Progenitor cell of endocrine pancreas (in vitro differentiated cells): ENCODE data around the gene SLC16A8. TPM values are rescaled to one million over a fixed set of nuclear protein-coding genes. Genes with fewer than 3 reads are reported as not detected.
A peak's percentile ranks its signal among the peaks of the same experiment; 100 is the strongest.

ENCODE experiments used
- DNase-seq: peaks from one replicate; pipeline ENCODE4 v3.0.0; 2021; ENCODE audit warnings: low spot score; ENCODE audit not compliant: unreplicated experiment
- H3K27ac Mint-ChIP-seq: 2 replicates; pipeline ENCODE4 v1.8.0; 2021; ENCODE audit warnings: mild to moderate bottlenecking, moderate library complexity, mixed read lengths
- H3K27me3 Mint-ChIP-seq: 2 replicates; pipeline ENCODE4 v1.8.0; 2021; ENCODE audit warnings: mixed read lengths
- H3K36me3 Mint-ChIP-seq: 2 replicates; pipeline ENCODE4 v1.8.0; 2022; ENCODE audit warnings: mixed read lengths; ENCODE audit not compliant: insufficient read depth
- H3K4me1 Mint-ChIP-seq: 2 replicates; pipeline ENCODE4 v1.8.0; 2021; ENCODE audit warnings: low read depth, mixed read lengths
- H3K4me3 Mint-ChIP-seq: 2 replicates; pipeline ENCODE4 v1.8.0; 2021; ENCODE audit warnings: low read depth, mild to moderate bottlenecking, moderate library complexity, mixed read lengths
- H3K9me3 Mint-ChIP-seq: 2 replicates; pipeline ENCODE4 v1.8.0; 2021; ENCODE audit warnings: low read depth, mixed read lengths
- total RNA-seq: library from RNA; stranded (reverse); gene quantifications from 2 replicates; pipeline ENCODE4 v1.2.1, GENCODE V29; 2021
- TF ChIP-seq, protein P1 (sequence below): fragments of 200-600 bp; sonication (generic); IDR thresholded peaks from one replicate; pipeline ENCODE4 v1.5.0; 2021; ENCODE audit warnings: antibody characterized with exemption, mild to moderate bottlenecking; ENCODE audit not compliant: unreplicated experiment

SLC16A8 gene
- total RNA-seq, 1 donor from 2014 or later, result 2.6 TPM

DNA sequence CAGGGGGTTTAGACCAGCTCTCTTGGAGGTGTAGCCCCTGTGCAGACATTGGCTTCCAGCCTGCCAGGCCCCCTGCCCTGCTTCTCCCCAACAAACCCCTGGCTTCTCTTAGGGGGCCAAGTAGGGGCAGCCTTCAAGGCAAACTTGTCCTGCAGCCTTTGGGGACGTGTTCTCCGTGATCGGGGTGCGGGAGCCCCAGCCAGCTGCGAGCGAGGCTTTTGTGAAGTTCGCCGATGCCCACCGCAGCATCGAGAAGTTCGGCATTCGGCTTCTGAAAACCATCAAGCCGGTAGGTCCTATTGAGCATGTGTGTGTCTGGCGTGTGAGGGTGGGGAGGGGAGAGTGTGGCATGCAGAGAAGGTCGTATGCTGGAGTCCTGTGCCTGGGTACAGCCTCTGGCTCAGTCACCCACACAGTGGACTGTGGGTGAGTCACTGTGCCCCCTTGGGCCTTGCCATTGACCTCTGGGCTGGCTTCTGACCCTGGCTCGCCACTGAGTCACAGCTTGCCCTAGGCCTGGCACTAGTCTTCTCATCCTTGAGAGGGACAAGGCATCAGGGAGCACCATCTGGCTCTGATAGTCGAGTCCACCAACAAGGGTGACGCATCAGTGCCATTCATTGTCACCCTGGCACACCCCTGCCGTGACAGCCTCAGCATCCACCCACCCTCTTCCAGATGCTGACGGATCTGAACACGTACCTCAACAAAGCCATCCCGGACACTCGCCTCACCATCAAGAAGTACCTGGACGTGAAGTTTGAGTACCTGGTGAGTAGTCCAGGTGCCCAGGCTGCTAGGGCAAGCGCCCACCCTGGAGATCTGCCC lies 11.4 kb downstream of the SLC16A8 start:
- H3K4me1 Mint-ChIP-seq, result no peaks in the 10 kb centered on the region
- TF ChIP-seq, protein P1, sequence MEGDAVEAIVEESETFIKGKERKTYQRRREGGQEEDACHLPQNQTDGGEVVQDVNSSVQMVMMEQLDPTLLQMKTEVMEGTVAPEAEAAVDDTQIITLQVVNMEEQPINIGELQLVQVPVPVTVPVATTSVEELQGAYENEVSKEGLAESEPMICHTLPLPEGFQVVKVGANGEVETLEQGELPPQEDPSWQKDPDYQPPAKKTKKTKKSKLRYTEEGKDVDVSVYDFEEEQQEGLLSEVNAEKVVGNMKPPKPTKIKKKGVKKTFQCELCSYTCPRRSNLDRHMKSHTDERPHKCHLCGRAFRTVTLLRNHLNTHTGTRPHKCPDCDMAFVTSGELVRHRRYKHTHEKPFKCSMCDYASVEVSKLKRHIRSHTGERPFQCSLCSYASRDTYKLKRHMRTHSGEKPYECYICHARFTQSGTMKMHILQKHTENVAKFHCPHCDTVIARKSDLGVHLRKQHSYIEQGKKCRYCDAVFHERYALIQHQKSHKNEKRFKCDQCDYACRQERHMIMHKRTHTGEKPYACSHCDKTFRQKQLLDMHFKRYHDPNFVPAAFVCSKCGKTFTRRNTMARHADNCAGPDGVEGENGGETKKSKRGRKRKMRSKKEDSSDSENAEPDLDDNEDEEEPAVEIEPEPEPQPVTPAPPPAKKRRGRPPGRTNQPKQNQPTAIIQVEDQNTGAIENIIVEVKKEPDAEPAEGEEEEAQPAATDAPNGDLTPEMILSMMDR, result no peak
- no peak for DNase-seq
- H3K9me3 Mint-ChIP-seq, result no peaks in the 10 kb centered on the region
- H3K36me3 Mint-ChIP-seq, result peaks cover 9% of the 10 kb centered on the region
- no peak overlapping the region for H3K4me3 Mint-ChIP-seq
- no peaks in the 10 kb centered on the region for H3K27me3 Mint-ChIP-seq
- no peak overlapping the region for H3K27ac Mint-ChIP-seq

DNA sequence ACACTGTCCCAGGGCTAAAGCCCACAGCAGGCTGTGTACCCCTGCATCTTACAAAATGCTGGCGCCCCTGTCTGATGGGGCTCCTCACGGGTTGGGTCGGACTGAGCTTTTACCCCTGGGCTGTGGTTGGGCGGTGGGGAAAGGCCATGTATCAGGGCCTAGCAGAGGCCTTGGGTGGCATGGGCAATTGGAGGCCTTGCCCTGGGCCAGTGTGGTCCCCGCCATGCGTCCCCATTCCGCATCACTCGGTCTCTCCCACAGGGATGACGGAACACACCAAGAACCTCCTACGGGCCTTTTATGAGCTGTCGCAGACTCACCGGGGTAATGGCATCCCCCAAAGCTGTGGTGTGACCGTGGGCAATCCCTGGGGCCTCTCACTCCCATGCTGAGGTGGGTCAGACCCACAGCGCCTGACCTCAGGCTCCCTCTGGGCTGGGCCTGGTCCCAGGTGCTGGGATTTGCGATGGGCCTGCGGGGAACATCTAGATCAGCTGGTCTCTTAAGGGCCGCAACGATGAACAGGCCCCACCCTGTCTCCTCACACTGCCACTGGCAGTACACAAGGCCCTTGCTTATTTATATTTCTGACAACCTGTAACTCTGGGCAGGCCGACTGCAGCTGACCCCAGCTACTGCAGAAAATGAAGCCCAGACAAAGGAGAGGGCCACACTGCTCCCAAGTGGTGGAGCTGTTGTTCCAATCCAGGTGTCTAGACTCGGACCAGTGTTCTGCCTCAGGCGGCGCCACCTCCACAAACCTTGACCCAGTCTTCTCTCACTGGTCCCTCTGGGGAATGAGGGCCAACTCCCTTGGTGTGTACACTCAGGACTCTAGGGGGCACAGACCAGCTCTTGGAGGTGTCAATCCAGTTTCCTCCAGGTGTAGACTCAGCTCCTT lies 12.3 kb downstream of the SLC16A8 start:
- TF ChIP-seq, protein P1, result no peak
- H3K36me3 Mint-ChIP-seq, result peaks cover 11% of the 10 kb centered on the region
- H3K27ac Mint-ChIP-seq, result no peak overlapping the region
- H3K9me3 Mint-ChIP-seq, result no peaks in the 10 kb centered on the region
- no peak for DNase-seq
- no peaks in the 10 kb centered on the region for H3K4me1 Mint-ChIP-seq
- no peak overlapping the region for H3K4me3 Mint-ChIP-seq
- H3K27me3 Mint-ChIP-seq, result no peaks in the 10 kb centered on the region

DNA sequence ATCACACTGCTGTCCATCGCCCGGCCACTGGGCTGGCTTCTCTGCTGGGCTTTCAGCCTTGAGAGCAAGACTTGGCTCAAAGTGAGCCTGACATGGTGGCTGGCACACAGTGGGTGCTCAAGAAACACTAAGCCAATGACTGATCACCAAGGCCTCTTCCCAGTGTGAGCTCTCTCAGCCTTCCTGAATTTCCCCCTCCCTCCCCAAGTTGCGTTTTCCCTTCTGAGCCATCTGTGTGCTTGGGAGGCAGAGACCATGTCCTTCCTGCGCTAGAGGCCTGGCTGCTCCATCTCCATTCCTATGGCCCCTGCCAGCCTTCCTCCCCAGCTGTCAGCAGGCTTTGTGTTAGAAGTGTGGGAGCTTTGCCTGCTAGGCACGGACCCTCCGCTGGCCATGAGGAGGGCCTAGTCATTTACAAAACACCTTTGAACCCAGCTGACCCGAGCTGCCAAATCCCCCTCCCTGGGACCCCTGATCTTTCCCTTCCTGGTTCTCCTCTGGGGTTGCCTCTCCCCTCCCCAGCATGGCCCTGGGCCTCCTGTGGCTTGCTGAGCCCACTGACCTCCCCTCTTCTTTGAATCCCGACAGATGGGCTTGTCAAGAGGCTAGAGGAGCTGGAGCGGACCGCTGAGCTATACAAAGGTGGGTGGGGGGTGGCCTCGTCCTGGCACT lies 13.6 kb downstream of the SLC16A8 start:
- Mint-ChIP-seq H3K9me3 (no peaks in the 10 kb centered on the region), H3K27me3 (no peaks in the 10 kb centered on the region), H3K4me3 (no peak overlapping the region), H3K36me3 (peaks cover 14% of the 10 kb centered on the region), H3K27ac (peak overlapping the region; percentile 59), H3K4me1 (no peaks in the 10 kb centered on the region)
- TF ChIP-seq, protein P1, result no peak
- DNase-seq, result no peak

DNA sequence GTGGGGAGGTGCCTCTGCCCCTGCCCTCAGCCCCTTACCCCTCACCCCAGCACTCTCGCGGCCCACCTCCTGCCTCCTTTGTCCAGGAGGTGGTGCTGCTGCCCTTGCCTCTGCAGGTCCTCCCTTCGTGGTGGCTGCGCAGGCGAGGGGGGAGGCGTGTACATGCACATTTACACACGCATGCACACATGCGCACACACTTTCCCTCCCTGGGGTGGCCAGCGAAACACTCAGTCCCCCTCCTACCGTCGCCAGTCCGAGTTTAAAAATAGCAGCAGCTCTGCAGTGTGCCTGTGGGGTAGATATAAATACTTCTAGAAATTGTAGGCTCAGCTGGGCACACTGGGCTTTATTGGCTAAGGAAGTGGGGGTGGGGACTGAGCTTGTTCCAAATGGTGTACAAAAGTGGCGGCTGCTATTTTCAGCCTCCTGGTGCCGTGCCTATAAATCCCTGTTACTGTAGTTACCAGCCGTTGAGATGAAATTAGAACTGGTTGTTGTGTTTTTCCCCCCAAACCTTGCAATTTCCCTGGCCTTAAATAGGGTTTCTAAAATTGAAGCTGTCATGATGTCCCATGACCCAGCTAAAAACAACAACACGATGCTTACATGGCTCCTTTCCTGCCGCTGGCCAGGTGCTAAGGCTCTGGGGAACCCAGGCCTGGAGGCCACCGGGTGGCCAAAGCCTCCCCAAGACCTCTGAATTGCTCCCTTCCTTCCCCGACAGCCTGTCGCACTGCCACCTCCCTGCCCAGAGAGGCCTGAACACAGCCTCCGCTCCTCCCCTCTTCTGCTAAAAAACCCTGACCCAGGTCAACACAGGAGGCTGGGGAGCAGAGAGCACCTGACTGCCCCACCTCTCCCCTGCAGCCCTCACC lies 14.4 kb downstream of the SLC16A8 start:
- H3K36me3 Mint-ChIP-seq, result peaks cover 16% of the 10 kb centered on the region
- TF ChIP-seq, protein P1, result peak; percentile 46
- H3K9me3 Mint-ChIP-seq, result no peaks in the 10 kb centered on the region
- no peak for DNase-seq
- H3K4me3 Mint-ChIP-seq, result no peak overlapping the region
- H3K27me3 Mint-ChIP-seq, result no peaks in the 10 kb centered on the region
- H3K4me1 Mint-ChIP-seq, result no peaks in the 10 kb centered on the region
- peak overlapping the region; percentile 59 for H3K27ac Mint-ChIP-seq
